MM.1S (cell line): ENCODE measurements around the gene C17orf113.

Experiments
- DNase-seq: peaks from one replicate; pipeline ENCODE4 v3.0.0-alpha.2; 2015
- H2AFZ ChIP-seq: fragments of 300-600 bp; sonication (generic); 2 replicates; pipeline ENCODE4 v1.6.0; 2016; ENCODE audit warnings: antibody characterized with exemption, low read length
- H3F3A ChIP-seq: fragments of 300-600 bp; sonication (generic); 2 replicates; pipeline ENCODE4 v1.6.1; 2016; ENCODE audit warnings: mild to moderate bottlenecking, antibody characterized with exemption, low read length, moderate library complexity, mixed read lengths; ENCODE audit not compliant: insufficient read depth
- H3K27ac ChIP-seq: fragments of 300-600 bp; sonication (generic); 2 replicates; pipeline ENCODE4 v1.5.1; 2016; ENCODE audit warnings: mild to moderate bottlenecking, low read length
- H3K27me3 ChIP-seq: fragments of 300-600 bp; sonication (generic); replicated peaks from 2 replicates; pipeline ENCODE4 v1.6.0; 2016; ENCODE audit warnings: low read length; ENCODE audit not compliant: insufficient read depth
- H3K36me3 ChIP-seq: fragments of 300-600 bp; sonication (generic); replicated peaks from 2 replicates; pipeline ENCODE4 v1.6.1; 2016; ENCODE audit warnings: mild to moderate bottlenecking, low read length, mixed read lengths; ENCODE audit not compliant: insufficient read depth
- H3K4me1 ChIP-seq: fragments of 300-600 bp; sonication (generic); 2 replicates; pipeline ENCODE4 v1.6.1; 2016; ENCODE audit warnings: low read length, mixed read lengths
- H3K4me2 ChIP-seq: fragments of 300-600 bp; sonication (generic); 2 replicates; pipeline ENCODE4 v1.6.0; 2016; ENCODE audit warnings: low read depth, low read length
- H3K4me3 ChIP-seq: fragments of 300-600 bp; sonication (generic); 2 replicates; pipeline ENCODE4 v1.5.1; 2016; ENCODE audit warnings: low read length, mixed read lengths
- H3K79me2 ChIP-seq: fragments of 300-600 bp; sonication (generic); 2 replicates; pipeline ENCODE4 v1.6.1; 2016; ENCODE audit warnings: mixed run types, low read length, mixed read lengths
- H3K9ac ChIP-seq: fragments of 300-600 bp; sonication (generic); 2 replicates; pipeline ENCODE4 v1.6.1; 2016; ENCODE audit warnings: low read length, mixed read lengths
- H3K9me2 ChIP-seq: fragments of 300-600 bp; sonication (generic); replicated peaks from 2 replicates; pipeline ENCODE4 v1.6.1; 2016; ENCODE audit warnings: mild to moderate bottlenecking, low read length, mixed read lengths; ENCODE audit not compliant: insufficient read depth
- H3K9me3 ChIP-seq: fragments of 300-600 bp; sonication (generic); replicated peaks from 2 replicates; pipeline ENCODE4 v1.6.1; 2016; ENCODE audit warnings: mild to moderate bottlenecking, low read length, mixed read lengths; ENCODE audit not compliant: insufficient read depth
- H4K20me1 ChIP-seq: fragments of 300-600 bp; sonication (generic); 2 replicates; pipeline ENCODE4 v1.6.1; 2016; ENCODE audit warnings: mild to moderate bottlenecking, low read length, moderate library complexity, mixed read lengths; ENCODE audit not compliant: insufficient read depth
- EZH2 ChIP-seq: fragments of 300-600 bp; sonication (generic); optimal IDR thresholded peaks from 2 replicates; pipeline ENCODE3; 2017; ENCODE audit warnings: low read depth, mild to moderate bottlenecking, antibody characterized with exemption, low read length, mixed read lengths
- EZH2phosphoT487 ChIP-seq: fragments of 300-600 bp; sonication (generic); IDR thresholded peaks from 2 replicates; pipeline ENCODE4 v1.6.1; 2018; ENCODE audit warnings: antibody characterized with exemption, low read length
- TF ChIP-seq, protein P1 (sequence below): fragments of 300-600 bp; sonication (generic); IDR thresholded peaks from 2 replicates; pipeline ENCODE4 v1.5.1; 2016; ENCODE audit warnings: antibody characterized with exemption, low read length, mixed read lengths

C17orf113 gene

DNA sequence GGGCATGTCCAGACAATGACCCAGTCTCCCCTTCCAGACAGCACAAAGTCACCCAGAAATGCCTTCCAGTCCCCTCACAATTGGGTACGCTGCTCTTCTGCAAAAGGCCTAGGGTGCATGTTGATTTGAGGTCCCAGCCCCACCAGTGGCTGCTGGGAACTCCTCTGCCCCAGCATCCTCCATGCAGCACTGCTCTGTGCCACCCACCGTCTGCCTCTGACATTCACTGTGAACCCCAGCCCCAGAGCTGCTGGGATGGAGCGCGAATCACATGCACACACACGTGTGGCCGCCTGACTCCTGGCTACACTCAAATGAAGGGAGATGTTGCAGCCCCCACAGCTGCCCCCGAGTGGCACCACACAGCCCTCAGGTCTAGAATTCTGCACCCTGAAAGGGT lies 1.2 kb upstream of the C17orf113 start:
- Histone ChIP-seq H2AFZ (no peak overlapping the region), H3K9ac (no peak overlapping the region), H3F3A (no peaks in the 10 kb centered on the region), H3K27ac (no peak overlapping the region), H3K4me3 (no peak overlapping the region), H3K27me3 (peaks cover 42% of the 10 kb centered on the region), H3K79me2 (no peaks in the 10 kb centered on the region), H3K9me2 (no peaks in the 10 kb centered on the region), H3K4me2 (no peak overlapping the region), H3K4me1 (no peaks in the 10 kb centered on the region), H3K9me3 (no peaks in the 10 kb centered on the region), H4K20me1 (no peaks in the 10 kb centered on the region), H3K36me3 (no peaks in the 10 kb centered on the region)
- TF ChIP-seq EZH2phosphoT487 = no peak
- no peak for TF ChIP-seq EZH2
- TF ChIP-seq, protein P1, sequence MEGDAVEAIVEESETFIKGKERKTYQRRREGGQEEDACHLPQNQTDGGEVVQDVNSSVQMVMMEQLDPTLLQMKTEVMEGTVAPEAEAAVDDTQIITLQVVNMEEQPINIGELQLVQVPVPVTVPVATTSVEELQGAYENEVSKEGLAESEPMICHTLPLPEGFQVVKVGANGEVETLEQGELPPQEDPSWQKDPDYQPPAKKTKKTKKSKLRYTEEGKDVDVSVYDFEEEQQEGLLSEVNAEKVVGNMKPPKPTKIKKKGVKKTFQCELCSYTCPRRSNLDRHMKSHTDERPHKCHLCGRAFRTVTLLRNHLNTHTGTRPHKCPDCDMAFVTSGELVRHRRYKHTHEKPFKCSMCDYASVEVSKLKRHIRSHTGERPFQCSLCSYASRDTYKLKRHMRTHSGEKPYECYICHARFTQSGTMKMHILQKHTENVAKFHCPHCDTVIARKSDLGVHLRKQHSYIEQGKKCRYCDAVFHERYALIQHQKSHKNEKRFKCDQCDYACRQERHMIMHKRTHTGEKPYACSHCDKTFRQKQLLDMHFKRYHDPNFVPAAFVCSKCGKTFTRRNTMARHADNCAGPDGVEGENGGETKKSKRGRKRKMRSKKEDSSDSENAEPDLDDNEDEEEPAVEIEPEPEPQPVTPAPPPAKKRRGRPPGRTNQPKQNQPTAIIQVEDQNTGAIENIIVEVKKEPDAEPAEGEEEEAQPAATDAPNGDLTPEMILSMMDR = no peak
- no peak for DNase-seq

- no peak for DNase-seq
Observed at GRCh38 chr17:42051013-42051400, 606 bp upstream of the C17orf113 start.

DNA sequence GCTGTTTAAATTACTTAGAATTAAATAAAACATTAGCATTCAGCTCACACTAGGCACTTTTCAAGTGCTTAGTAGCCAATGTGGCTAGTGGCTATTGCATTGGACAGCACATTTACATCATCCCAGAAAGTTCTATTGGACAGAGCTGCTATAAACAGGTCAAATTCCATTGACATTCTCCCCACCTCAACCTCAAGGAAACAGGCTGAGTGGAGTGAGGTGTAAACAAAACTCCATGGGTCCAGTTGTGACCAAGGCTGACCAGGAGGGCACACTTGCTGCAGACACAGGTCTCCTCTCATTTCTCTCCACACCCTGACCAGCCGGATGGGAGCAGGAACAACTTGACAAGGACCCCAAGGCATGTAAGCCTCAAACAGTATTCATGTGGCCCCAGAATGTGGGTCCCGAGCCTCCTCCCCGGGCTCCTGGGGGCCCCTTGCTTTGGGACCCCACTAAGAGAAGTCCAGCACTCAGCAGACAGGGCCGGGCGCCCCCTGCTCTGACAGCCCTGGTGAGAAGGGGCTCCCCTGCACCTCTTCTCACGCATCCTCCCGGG lies 488 bp downstream of the C17orf113 start:
- H3K4me2 ChIP-seq = peak overlapping the region; percentile 64

More at GRCh38 chr17:42051013-42051400, 606 bp upstream of the C17orf113 start:
- Histone ChIP-seq H2AFZ (no peak overlapping the region), H3K36me3 (no peaks in the 10 kb centered on the region), H3K4me2 (peak overlapping the region; percentile 73; the same call in 1 of the 2 replicates), H3K9me3 (no peaks in the 10 kb centered on the region), H3K27ac (no peak overlapping the region), H3K4me1 (no peaks in the 10 kb centered on the region), H4K20me1 (no peaks in the 10 kb centered on the region), H3K27me3 (peaks cover 42% of the 10 kb centered on the region), H3K9ac (no peak overlapping the region), H3K79me2 (no peaks in the 10 kb centered on the region), H3K4me3 (peak overlapping the region; percentile 36; the same call in 1 of the 2 replicates), H3K9me2 (no peaks in the 10 kb centered on the region), H3F3A (no peaks in the 10 kb centered on the region)
- TF ChIP-seq EZH2phosphoT487 = no peak
- TF ChIP-seq EZH2 = no peak
- TF ChIP-seq, protein P1 = no peak

More for the DNA sequence above, 488 bp downstream of the C17orf113 start:
- Histone ChIP-seq H3K9me2 (no peaks in the 10 kb centered on the region), H4K20me1 (no peaks in the 10 kb centered on the region), H3K27ac (no peak overlapping the region), H3K79me2 (no peaks in the 10 kb centered on the region), H3K9me3 (no peaks in the 10 kb centered on the region), H3F3A (no peaks in the 10 kb centered on the region), H3K27me3 (peaks cover 42% of the 10 kb centered on the region), H3K4me1 (no peaks in the 10 kb centered on the region), H2AFZ (peak overlapping the region; percentile 60), H3K4me3 (peak overlapping the region; percentile 52), H3K36me3 (no peaks in the 10 kb centered on the region), H3K9ac (peak overlapping the region; percentile 24; the same call in 1 of the 2 replicates)
- TF ChIP-seq EZH2 (no peak), EZH2phosphoT487 (no peak)
- TF ChIP-seq, protein P1 = no peak
- no peak for DNase-seq
